Measurements from ENCODE around the gene HOXA7.

Gene HOXA7

DNA sequence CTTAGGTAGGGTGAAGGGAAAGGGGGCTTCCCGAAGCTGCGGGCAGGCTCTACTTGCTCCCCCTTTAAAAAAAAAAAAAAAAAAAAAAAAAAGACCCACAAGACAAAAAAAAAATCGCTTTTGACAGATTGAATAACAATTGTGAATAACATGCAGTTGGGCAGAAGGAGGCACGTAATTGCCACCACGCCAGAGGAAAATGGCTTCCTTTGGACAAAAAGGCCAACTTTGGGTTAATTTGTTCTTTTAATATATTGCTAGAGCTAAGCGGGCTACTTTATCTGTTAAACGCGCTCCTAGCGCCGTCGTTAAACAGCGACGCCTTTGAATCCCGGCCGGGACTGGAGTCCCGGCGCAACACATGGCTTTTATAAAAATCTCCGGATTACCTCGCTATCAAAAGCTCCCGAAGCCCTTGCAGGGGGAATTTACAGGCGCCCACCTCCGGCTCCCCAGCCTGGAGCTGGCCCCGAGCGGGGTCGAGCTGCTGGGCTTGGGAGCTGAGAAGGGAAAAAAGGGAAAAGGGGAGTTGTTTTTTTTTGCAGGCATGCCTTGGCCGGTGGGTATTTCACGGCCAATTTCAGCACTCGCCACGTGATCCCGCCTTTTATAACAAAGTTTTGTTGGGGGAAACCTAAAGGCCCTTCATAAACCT lies 27.3 kb upstream of the HOXA7 start:
- Histone ChIP-seq H3K27me3 (replicated peaks; ENCODE audit: control insufficient read depth, insufficient read depth, low read length) (peaks cover 6% of the 10 kb centered on the region), H3K4me3 (replicated peaks; ENCODE audit: low read depth, low read length) (peak overlapping the region; percentile 43), H3K36me3 (ENCODE audit: control insufficient read depth, insufficient read depth, low read length) (no peaks in the 10 kb centered on the region)
- no peak for DNase-seq (ENCODE audit: extremely low read depth, insufficient read length)
- TF ChIP-seq, protein P1, sequence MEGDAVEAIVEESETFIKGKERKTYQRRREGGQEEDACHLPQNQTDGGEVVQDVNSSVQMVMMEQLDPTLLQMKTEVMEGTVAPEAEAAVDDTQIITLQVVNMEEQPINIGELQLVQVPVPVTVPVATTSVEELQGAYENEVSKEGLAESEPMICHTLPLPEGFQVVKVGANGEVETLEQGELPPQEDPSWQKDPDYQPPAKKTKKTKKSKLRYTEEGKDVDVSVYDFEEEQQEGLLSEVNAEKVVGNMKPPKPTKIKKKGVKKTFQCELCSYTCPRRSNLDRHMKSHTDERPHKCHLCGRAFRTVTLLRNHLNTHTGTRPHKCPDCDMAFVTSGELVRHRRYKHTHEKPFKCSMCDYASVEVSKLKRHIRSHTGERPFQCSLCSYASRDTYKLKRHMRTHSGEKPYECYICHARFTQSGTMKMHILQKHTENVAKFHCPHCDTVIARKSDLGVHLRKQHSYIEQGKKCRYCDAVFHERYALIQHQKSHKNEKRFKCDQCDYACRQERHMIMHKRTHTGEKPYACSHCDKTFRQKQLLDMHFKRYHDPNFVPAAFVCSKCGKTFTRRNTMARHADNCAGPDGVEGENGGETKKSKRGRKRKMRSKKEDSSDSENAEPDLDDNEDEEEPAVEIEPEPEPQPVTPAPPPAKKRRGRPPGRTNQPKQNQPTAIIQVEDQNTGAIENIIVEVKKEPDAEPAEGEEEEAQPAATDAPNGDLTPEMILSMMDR (IDR thresholded peaks at IDR 0.05; ENCODE audit: insufficient read depth, low read length, poor library complexity, severe bottlenecking): no peak

DNA sequence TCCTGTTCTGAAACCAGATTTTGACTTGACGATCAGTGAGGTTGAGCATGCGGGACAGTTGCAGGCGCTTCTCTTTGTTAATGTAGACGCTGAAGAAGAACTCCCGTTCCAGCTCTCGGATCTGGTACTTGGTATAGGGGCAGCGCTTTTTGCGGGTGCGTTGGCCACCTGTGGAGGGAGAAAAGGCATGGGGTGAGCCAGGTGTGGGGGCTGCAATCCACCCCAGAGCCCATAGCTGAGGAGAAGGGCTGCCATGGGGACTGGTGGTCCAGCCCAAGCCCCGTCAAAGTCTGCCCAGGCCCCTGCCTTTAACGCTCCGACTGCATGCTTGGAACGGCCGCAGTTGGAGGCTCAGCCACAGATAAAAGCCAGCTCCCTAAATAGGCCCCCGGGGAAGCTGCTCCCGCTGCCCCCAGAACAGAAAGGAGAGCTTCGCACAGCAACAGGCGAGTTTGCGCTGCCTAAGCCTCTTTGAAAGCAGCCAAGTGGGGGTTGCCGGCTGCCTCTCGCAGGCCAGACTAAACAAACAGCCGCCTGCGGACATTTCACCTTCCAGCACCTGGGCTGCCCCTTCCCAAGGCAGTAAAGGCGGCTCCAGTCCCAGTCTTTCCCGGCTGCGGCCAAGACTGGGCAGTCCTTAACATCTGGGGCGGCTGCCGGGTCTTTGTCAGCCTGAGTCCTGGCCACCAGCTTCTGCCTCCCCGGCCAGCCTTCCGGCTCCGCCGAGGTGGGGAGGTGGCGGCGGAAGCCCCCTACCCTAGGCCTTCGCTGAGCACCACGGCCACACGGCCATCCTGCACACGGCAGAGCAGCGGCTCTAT lies 26.6 kb upstream of the HOXA7 start:
- H3K27me3 ChIP-seq (replicated peaks; ENCODE audit: control insufficient read depth, insufficient read depth, low read length): peaks cover 6% of the 10 kb centered on the region
- TF ChIP-seq, protein P1 (IDR thresholded peaks at IDR 0.05; ENCODE audit: insufficient read depth, low read length, poor library complexity, severe bottlenecking): no peak
- H3K36me3 ChIP-seq (ENCODE audit: control insufficient read depth, insufficient read depth, low read length): no peaks in the 10 kb centered on the region
- DNase-seq (ENCODE audit: extremely low read depth, insufficient read length): no peak
- no peak overlapping the region for H3K4me3 ChIP-seq (replicated peaks; ENCODE audit: low read depth, low read length)

DNA sequence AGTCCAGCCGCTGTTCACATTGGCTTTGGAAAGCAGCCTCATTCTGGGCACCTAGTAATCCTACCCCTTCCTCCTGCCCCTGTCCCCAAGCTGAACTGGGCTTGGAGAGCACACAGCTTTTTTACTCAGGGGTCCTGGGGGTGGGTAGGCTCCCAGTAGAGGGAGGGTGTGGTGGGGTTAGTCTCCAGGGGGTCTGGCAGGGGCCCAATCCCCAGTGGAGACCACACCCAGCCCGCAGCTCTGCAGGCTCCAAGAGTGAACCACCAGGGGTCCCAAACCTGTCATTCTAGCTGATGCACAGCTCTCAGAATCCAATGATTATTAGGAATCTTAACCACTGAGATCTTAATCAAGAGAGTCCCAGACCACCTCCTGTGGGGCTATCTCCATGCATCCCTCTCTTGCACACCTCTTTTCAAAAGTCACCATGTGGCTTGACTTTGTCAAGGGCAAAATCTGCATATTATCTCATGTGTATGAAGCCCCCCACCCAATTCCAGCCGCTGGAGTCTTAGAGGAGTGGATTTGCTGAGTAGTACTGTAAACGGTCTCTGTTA lies 25.9 kb upstream of the HOXA7 start:
- Histone ChIP-seq H3K36me3 (ENCODE audit: control insufficient read depth, insufficient read depth, low read length) (no peaks in the 10 kb centered on the region), H3K4me3 (replicated peaks; ENCODE audit: low read depth, low read length) (no peak overlapping the region), H3K27me3 (replicated peaks; ENCODE audit: control insufficient read depth, insufficient read depth, low read length) (peaks cover 6% of the 10 kb centered on the region)
- no peak for DNase-seq (ENCODE audit: extremely low read depth, insufficient read length)
- TF ChIP-seq, protein P1 (IDR thresholded peaks at IDR 0.05; ENCODE audit: insufficient read depth, low read length, poor library complexity, severe bottlenecking): no peak

DNA sequence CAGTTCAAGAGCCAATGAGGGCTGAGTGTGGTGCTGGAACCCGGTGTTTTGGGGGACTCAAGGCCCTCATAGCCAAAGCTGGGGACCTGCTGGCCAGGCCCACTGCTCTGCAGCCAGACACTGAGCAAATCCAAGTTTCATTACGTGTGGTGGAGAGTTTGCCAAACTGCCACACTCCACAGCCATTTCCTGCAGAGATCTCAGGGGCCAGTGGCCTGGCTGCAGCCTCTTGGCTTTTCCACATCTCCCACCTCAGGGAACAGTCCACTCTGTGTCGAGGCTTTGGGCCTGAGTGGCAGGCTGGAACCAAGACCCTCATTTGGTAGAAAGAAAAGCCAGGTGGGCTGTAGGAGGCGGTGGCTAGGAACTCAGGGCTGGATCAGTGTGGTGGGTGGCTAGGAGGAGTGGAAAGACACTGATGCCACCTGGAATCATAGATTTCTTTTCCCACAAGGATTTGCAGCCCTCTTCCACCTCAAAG lies 25.4 kb upstream of the HOXA7 start:
- Histone ChIP-seq H3K36me3 (ENCODE audit: control insufficient read depth, insufficient read depth, low read length) (no peaks in the 10 kb centered on the region), H3K4me3 (replicated peaks; ENCODE audit: low read depth, low read length) (no peak overlapping the region), H3K27me3 (replicated peaks; ENCODE audit: control insufficient read depth, insufficient read depth, low read length) (peaks cover 6% of the 10 kb centered on the region)
- no peak for DNase-seq (ENCODE audit: extremely low read depth, insufficient read length)
- TF ChIP-seq, protein P1 (IDR thresholded peaks at IDR 0.05; ENCODE audit: insufficient read depth, low read length, poor library complexity, severe bottlenecking): no peak

DNA sequence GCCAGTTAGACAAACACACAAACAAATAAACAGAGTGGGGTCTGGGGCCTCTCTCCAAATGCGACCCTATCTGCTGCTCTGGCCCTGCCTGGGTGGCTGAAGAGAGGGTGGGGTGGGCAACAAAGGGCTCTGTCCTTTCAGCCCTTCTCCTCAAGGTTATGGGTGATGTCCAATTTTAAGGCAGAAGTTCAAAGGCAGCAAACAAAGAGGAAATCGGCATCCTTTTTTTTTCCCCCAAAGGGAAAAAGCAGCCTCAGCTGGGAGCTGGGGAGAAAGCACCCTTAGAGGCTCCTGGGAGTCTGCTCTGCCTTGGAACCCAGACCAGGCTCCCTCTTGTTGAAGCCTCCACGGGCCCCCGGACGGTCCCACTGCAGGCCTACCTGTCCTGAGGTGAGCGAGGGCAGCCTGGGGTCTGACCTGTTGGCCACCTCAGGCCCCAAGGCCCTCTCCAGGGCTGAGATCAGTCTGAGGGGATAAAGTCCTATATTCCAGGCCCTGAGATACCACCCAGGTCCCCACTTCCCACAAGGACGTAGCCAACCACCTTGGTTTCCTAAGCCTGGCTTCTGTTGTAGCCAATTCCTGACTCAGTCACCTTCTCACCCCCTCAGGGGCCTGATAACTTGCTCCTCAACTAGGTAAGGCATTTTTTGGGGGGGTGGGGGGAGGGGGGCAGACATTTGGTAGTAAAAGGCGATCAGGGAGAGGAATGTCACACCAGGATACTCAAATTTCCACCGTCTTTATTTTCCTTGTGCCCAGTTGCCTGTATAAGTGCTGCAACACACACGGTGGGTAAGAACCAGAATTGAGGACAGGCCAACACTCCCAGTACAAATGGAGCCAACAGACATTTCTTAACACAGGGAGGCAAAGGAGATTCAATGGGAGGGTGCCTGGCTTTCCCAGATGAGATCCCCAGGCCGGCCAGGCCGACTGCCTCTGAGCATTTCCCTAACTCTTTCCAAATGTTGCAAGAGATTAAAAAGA lies 24.3 kb upstream of the HOXA7 start:
- no peak for DNase-seq (ENCODE audit: extremely low read depth, insufficient read length)
- Histone ChIP-seq H3K27me3 (replicated peaks; ENCODE audit: control insufficient read depth, insufficient read depth, low read length) (peaks cover 3% of the 10 kb centered on the region), H3K4me3 (replicated peaks; ENCODE audit: low read depth, low read length) (no peak overlapping the region), H3K36me3 (ENCODE audit: control insufficient read depth, insufficient read depth, low read length) (no peaks in the 10 kb centered on the region)
- TF ChIP-seq, protein P1 (IDR thresholded peaks at IDR 0.05; ENCODE audit: insufficient read depth, low read length, poor library complexity, severe bottlenecking): no peak
